HepG2 (cell line): ENCODE results near the gene HNRNPA1. TPM values are rescaled to one million over a fixed set of nuclear protein-coding genes. Genes with fewer than 3 reads are reported as not detected.

ENCODE experiments used
- AGO1 ChIP-seq: fragments of 200-400 bp; formaldehyde crosslinking; IDR thresholded peaks from 2 replicates; pipeline ENCODE4 v1.6.1; 2017; ENCODE audit warnings: mild to moderate bottlenecking, low read depth, low read length, moderate library complexity; ENCODE audit not compliant: poor library complexity, severe bottlenecking
- AHDC1 ChIP-seq: sonication (generic); formaldehyde crosslinking; IDR thresholded peaks from 2 replicates; pipeline ENCODE4 v1.5.1; 2020; ENCODE audit warnings: mild to moderate bottlenecking, missing genetic modification reagents, borderline replicate concordance
- ARID2 ChIP-seq: sonication (generic); formaldehyde crosslinking; IDR thresholded peaks from 2 replicates; pipeline ENCODE4 v1.8.1; 2022; ENCODE audit warnings: mild to moderate bottlenecking, missing genetic modification reagents, borderline replicate concordance
- GPN1 ChIP-seq: sonication (generic); formaldehyde crosslinking; IDR thresholded peaks from 2 replicates; pipeline ENCODE4 v1.5.1; 2020; ENCODE audit warnings: missing genetic modification reagents, borderline replicate concordance
- HMGA1 ChIP-seq: sonication (generic); formaldehyde crosslinking; conservative IDR thresholded peaks from 2 replicates; pipeline ENCODE4 v1.4.0; 2020; ENCODE audit warnings: missing genetic modification reagents
- HOXA9 ChIP-seq: sonication (generic); formaldehyde crosslinking; IDR thresholded peaks from 2 replicates; pipeline ENCODE4 v1.8.1; 2022; ENCODE audit warnings: missing genetic modification reagents, mild to moderate bottlenecking, moderate library complexity, borderline replicate concordance
- JUN ChIP-seq: sonication (generic); formaldehyde crosslinking; IDR thresholded peaks from 2 replicates; pipeline ENCODE4 v1.4.0; 2020; ENCODE audit warnings: mild to moderate bottlenecking, missing genetic modification reagents
- MYC ChIP-seq: sonication (generic); formaldehyde crosslinking; IDR thresholded peaks from 2 replicates; pipeline ENCODE4 v1.9.0; 2021; ENCODE audit warnings: missing genetic modification reagents, borderline replicate concordance
- RBM22 ChIP-seq: fragments of 200-400 bp; formaldehyde crosslinking; optimal IDR thresholded peaks from 2 replicates; pipeline ENCODE3; 2017; ENCODE audit warnings: mild to moderate bottlenecking, low read length, moderate library complexity
- RFX1 ChIP-seq: fragments of 450-650 bp; IDR thresholded peaks from 2 replicates; pipeline ENCODE4 v1.6.1; 2017
- STAT6 ChIP-seq: sonication (generic); formaldehyde crosslinking; IDR thresholded peaks from 2 replicates; pipeline ENCODE4 v1.4.0; 2020; ENCODE audit warnings: missing genetic modification reagents, mild to moderate bottlenecking, borderline replicate concordance
- ZNF281 ChIP-seq: sonication (generic); formaldehyde crosslinking; IDR thresholded peaks from 2 replicates; pipeline ENCODE4 v1.4.0; 2020; ENCODE audit warnings: missing genetic modification reagents, borderline replicate concordance
- ZNF790 ChIP-seq: sonication (generic); formaldehyde crosslinking; IDR thresholded peaks from 2 replicates; pipeline ENCODE4 v1.8.0; 2022; ENCODE audit warnings: missing genetic modification reagents, mild to moderate bottlenecking, borderline replicate concordance
- ZNF816 ChIP-seq: sonication (generic); formaldehyde crosslinking; IDR thresholded peaks from 2 replicates; pipeline ENCODE4 v1.8.0; 2022; ENCODE audit warnings: missing genetic modification reagents, mild to moderate bottlenecking, borderline replicate concordance
- polyA plus RNA-seq, 8 experiments: library from polyadenylated mRNA; depleted of rRNA in 3 of 8; stranded (reverse) in 7 of 8; unstranded in 1 of 8; fragments of >200 nt; fragmentation: Illumina TruSeq in 4 of 8; extraction: Trizol in 4 of 8; gene quantifications; 2 replicates each; pipeline versions ENCODE4 v1.2.1 to v1.2.3, GENCODE V29; 2011 to 2016; ENCODE audit warnings: low read depth in 4 of 8, missing spikeins in 1 of 8, mixed read lengths in 1 of 8; ENCODE audit not compliant: insufficient read depth in 1 of 8
- total RNA-seq, 5 experiments: library from RNA; depleted of rRNA; stranded (reverse); fragments of >200 nt; fragmentation: Illumina TruSeq; extraction: Trizol; gene quantifications; 2 replicates each; pipeline ENCODE4 v1.2.3, GENCODE V29; 2016; ENCODE audit warnings: low read depth in 1 of 5

Gene HNRNPA1
- total and polyA plus RNA-seq, 2 of the 13 experiments (the other 11 are each of a cell fraction or from before 2014, with no cell fraction given) = 535 to 1,820 TPM

- TF ChIP-seq STAT6 (CRISPR knock-in tag) = no peak
- TF ChIP-seq ARID2 (CRISPR knock-in tag) = peak; percentile 85
- TF ChIP-seq ZNF790 (CRISPR knock-in tag) = no peak
- peak; percentile 29 for TF ChIP-seq RBM22
- peak; percentile 72; the same call in 1 of the 2 replicates for TF ChIP-seq ZNF816 (CRISPR knock-in tag)
- TF ChIP-seq AGO1 = no peak
- no peak for TF ChIP-seq HMGA1 (CRISPR knock-in tag)
- TF ChIP-seq AHDC1 (CRISPR knock-in tag) = peak; percentile 45; the same call in 1 of the 2 replicates
- TF ChIP-seq JUN (CRISPR knock-in tag) = no peak
- no peak for TF ChIP-seq GPN1 (CRISPR knock-in tag)
- TF ChIP-seq ZNF281 (CRISPR knock-in tag) = 0 out of 2 replicates have a peak, but pooled peaks have one; percentile 51
- no peak for TF ChIP-seq RFX1
- peak; percentile 67; the same call in 1 of the 2 replicates for TF ChIP-seq MYC (CRISPR knock-in tag)
- no peak for TF ChIP-seq HOXA9 (CRISPR knock-in tag)
These were observed 20.4 kb downstream of the HNRNPA1 start, which contains the start of gene NFE2 (continued) for GRCh38 chr12:54300732-54301427.
